Astrocyte (in vitro differentiated cells and primary cell): ENCODE results near the gene CORO7. TPM values are rescaled to one million over a fixed set of nuclear protein-coding genes. Genes with fewer than 3 reads are reported as not detected.

Source experiments
- DNase-seq: peaks from one replicate; pipeline ENCODE4 v3.0.0-alpha.2; 2010; ENCODE audit warnings: low read depth
- FAIRE-seq: peaks from 2 replicates; lab custom pipeline; 2011; peaks lifted over from hg19 to GRCh38; lab: Jason Lieb, UNC
- H2AFZ ChIP-seq: 2 replicates; pipeline ENCODE4 v1.6.0; 2012; ENCODE audit warnings: low read depth, low read length, inconsistent platforms
- H3K27ac ChIP-seq: 2 replicates; pipeline ENCODE4 v1.5.1; 2011; ENCODE audit warnings: low read depth, low read length, inconsistent platforms
- H3K27me3 ChIP-seq: 2 replicates; pipeline ENCODE4 v1.6.0; 2011; ENCODE audit warnings: low read length, inconsistent platforms; ENCODE audit not compliant: insufficient read depth
- H3K36me3 ChIP-seq: 2 replicates; pipeline ENCODE4 v1.5.1; 2011; ENCODE audit warnings: low read length, inconsistent platforms; ENCODE audit not compliant: insufficient read depth
- H3K4me1 ChIP-seq: 2 replicates; pipeline ENCODE4 v1.5.1; 2011; ENCODE audit warnings: low read length, inconsistent platforms; ENCODE audit not compliant: insufficient read depth
- H3K4me2 ChIP-seq: 2 replicates; pipeline ENCODE4 v1.6.0; 2012; ENCODE audit warnings: low read length, inconsistent platforms
- H3K4me3 ChIP-seq: 2 replicates; pipeline ENCODE4 v1.5.1; 2011; ENCODE audit warnings: low read depth, mild to moderate bottlenecking, low read length, inconsistent platforms; ENCODE audit not compliant: insufficient read depth
- H3K79me2 ChIP-seq: 2 replicates; pipeline ENCODE4 v1.6.0; 2012; ENCODE audit warnings: mild to moderate bottlenecking, low read length, inconsistent platforms; ENCODE audit not compliant: insufficient read depth
- H3K9ac ChIP-seq: 2 replicates; pipeline ENCODE4 v1.6.0; 2012; ENCODE audit warnings: mild to moderate bottlenecking, low read length, inconsistent platforms
- H3K9me3 ChIP-seq: 2 replicates; pipeline ENCODE4 v1.5.1; 2012; ENCODE audit warnings: low read depth, mild to moderate bottlenecking, low read length, inconsistent platforms; ENCODE audit not compliant: insufficient read depth
- H4K20me1 ChIP-seq: 2 replicates; pipeline ENCODE4 v1.6.0; 2012; ENCODE audit warnings: low read length, inconsistent platforms; ENCODE audit not compliant: insufficient read depth
- H3K27ac Mint-ChIP-seq: one replicate; pipeline ENCODE4 v1.8.0; 2021; ENCODE audit warnings: mild to moderate bottlenecking, mixed read lengths; ENCODE audit not compliant: unreplicated experiment
- H3K27me3 Mint-ChIP-seq: one replicate; pipeline ENCODE4 v1.8.0; 2021; ENCODE audit warnings: low read depth, mixed read lengths; ENCODE audit not compliant: unreplicated experiment
- H3K36me3 Mint-ChIP-seq: one replicate; pipeline ENCODE4 v1.8.0; 2021; ENCODE audit warnings: low read depth, mixed read lengths; ENCODE audit not compliant: unreplicated experiment
- H3K4me1 Mint-ChIP-seq: one replicate; pipeline ENCODE4 v1.8.0; 2021; ENCODE audit warnings: low read depth, mixed read lengths; ENCODE audit not compliant: unreplicated experiment
- H3K4me3 Mint-ChIP-seq: one replicate; pipeline ENCODE4 v1.8.0; 2021; ENCODE audit warnings: mild to moderate bottlenecking, moderate library complexity, mixed read lengths; ENCODE audit not compliant: unreplicated experiment
- H3K9me3 Mint-ChIP-seq: one replicate; pipeline ENCODE4 v1.8.0; 2021; ENCODE audit warnings: mild to moderate bottlenecking, mixed read lengths; ENCODE audit not compliant: unreplicated experiment
- EZH2 ChIP-seq: IDR thresholded peaks from 2 replicates; pipeline ENCODE4 v1.6.1; 2012; ENCODE audit warnings: mild to moderate bottlenecking, low read length, inconsistent platforms; ENCODE audit not compliant: insufficient read depth
- total RNA-seq: library from RNA; stranded (reverse); gene quantifications from 2 replicates; pipeline ENCODE4 v1.2.1, GENCODE V29; 2021
- TF ChIP-seq, protein P1 (sequence below): IDR thresholded peaks from 2 replicates; pipeline ENCODE4 v1.5.1; 2011; ENCODE audit warnings: low read depth, mild to moderate bottlenecking, inconsistent platforms, low read length, moderate library complexity; ENCODE audit not compliant: insufficient read depth

The CORO7 gene
- total RNA-seq, 1 donor from 2014 or later, result 26.4 TPM

DNA sequence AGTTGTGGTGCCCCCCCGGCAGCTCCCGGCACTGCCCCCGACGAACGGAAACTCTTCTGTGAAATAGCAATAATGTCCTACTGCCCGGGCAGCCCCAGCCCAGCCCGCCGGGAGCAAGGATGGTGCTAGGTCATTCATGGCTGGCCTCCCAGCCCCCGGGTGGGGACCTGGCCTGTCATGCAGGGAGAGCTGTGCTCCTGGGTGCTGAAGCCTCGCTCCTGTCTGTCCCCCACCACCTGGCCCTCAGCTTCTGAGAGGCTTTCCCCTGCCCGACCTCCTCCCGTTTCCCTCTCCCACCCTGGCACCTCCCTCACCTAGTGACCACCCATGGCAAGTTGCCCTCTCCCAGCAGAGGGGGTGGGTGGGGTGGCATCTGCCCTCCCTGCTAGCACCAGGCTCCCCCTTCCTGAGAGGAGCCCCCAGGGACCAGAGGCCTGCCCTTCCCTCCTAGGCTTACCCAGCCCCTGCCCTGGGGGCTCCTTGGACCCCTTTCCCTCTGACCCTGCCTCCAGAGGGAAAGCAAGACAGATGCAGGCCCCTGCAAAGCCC, 78.8 kb downstream of the CORO7 start:
- Histone ChIP-seq H3K9ac (no peak overlapping the region), H2AFZ (no peak overlapping the region), H3K36me3 (peaks cover 3% of the 10 kb centered on the region), H3K4me3 (no peak overlapping the region), H4K20me1 (peaks cover 72% of the 10 kb centered on the region), H3K4me1 (no peaks in the 10 kb centered on the region), H3K27me3 (no peaks in the 10 kb centered on the region), H3K4me2 (no peak overlapping the region), H3K9me3 (no peaks in the 10 kb centered on the region), H3K27ac (no peak overlapping the region), H3K79me2 (peaks cover 22% of the 10 kb centered on the region)
- Mint-ChIP-seq H3K4me3 (no peak overlapping the region), H3K27ac (no peak overlapping the region), H3K27me3 (no peaks in the 10 kb centered on the region), H3K4me1 (no peaks in the 10 kb centered on the region), H3K9me3 (no peaks in the 10 kb centered on the region), H3K36me3 (peaks cover 8% of the 10 kb centered on the region)
- FAIRE-seq (no peak), DNase-seq (no peak)
- TF ChIP-seq EZH2, result no peak
- TF ChIP-seq, protein P1, sequence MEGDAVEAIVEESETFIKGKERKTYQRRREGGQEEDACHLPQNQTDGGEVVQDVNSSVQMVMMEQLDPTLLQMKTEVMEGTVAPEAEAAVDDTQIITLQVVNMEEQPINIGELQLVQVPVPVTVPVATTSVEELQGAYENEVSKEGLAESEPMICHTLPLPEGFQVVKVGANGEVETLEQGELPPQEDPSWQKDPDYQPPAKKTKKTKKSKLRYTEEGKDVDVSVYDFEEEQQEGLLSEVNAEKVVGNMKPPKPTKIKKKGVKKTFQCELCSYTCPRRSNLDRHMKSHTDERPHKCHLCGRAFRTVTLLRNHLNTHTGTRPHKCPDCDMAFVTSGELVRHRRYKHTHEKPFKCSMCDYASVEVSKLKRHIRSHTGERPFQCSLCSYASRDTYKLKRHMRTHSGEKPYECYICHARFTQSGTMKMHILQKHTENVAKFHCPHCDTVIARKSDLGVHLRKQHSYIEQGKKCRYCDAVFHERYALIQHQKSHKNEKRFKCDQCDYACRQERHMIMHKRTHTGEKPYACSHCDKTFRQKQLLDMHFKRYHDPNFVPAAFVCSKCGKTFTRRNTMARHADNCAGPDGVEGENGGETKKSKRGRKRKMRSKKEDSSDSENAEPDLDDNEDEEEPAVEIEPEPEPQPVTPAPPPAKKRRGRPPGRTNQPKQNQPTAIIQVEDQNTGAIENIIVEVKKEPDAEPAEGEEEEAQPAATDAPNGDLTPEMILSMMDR, result no peak

DNA sequence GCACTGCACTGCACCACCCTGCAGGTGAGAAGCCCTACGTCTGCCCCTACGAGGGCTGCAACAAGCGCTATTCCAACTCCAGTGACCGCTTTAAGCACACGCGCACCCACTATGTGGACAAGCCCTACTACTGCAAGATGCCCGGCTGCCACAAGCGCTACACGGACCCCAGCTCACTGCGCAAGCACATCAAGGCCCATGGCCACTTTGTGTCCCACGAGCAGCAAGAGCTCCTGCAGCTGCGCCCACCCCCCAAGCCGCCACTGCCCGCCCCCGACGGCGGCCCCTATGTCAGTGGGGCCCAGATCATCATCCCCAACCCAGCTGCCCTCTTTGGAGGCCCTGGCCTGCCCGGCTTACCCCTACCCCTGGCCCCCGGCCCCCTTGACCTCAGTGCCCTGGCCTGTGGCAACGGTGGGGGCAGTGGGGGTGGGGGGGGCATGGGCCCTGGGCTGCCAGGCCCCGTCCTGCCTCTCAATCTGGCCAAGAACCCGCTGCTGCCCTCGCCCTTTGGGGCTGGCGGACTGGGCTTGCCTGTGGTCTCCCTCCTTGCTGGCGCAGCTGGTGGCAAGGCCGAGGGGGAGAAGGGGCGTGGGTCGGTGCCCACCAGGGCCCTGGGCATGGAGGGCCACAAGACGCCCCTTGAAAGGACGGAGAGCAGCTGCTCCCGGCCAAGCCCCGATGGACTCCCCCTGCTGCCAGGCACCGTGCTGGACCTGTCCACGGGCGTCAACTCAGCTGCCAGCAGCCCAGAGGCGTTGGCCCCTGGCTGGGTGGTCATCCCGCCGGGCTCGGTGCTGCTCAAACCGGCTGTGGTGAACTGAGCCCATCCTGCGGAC, 79.5 kb downstream of the CORO7 start:
- no peak overlapping the region for H3K4me3 ChIP-seq
- no peak overlapping the region for H3K27ac ChIP-seq
- no peak overlapping the region for H3K4me3 Mint-ChIP-seq
- no peaks in the 10 kb centered on the region for H3K9me3 ChIP-seq
- no peak overlapping the region for H3K4me2 ChIP-seq
- H4K20me1 ChIP-seq, result peaks cover 77% of the 10 kb centered on the region
- H3K4me1 ChIP-seq, result no peaks in the 10 kb centered on the region
- no peaks in the 10 kb centered on the region for H3K27me3 Mint-ChIP-seq
- peaks cover 7% of the 10 kb centered on the region for H3K36me3 Mint-ChIP-seq
- no peak overlapping the region for H2AFZ ChIP-seq
- H3K27me3 ChIP-seq, result no peaks in the 10 kb centered on the region
- H3K4me1 Mint-ChIP-seq, result no peaks in the 10 kb centered on the region
- H3K36me3 ChIP-seq, result peaks cover 3% of the 10 kb centered on the region
- H3K9ac ChIP-seq, result no peak overlapping the region
- no peak overlapping the region for H3K27ac Mint-ChIP-seq
- TF ChIP-seq, protein P1, result no peak
- TF ChIP-seq EZH2, result no peak
- H3K79me2 ChIP-seq, result peaks cover 28% of the 10 kb centered on the region
- H3K9me3 Mint-ChIP-seq, result no peaks in the 10 kb centered on the region
- DNase-seq (no peak), FAIRE-seq (no peak)
